ENCODE results near the gene MACF1.
"Not testable (repeated sequence)": the region's sequence is repeated elsewhere in the genome, so short reads cannot be mapped to it uniquely, and the experiment has no call there.

DNA sequence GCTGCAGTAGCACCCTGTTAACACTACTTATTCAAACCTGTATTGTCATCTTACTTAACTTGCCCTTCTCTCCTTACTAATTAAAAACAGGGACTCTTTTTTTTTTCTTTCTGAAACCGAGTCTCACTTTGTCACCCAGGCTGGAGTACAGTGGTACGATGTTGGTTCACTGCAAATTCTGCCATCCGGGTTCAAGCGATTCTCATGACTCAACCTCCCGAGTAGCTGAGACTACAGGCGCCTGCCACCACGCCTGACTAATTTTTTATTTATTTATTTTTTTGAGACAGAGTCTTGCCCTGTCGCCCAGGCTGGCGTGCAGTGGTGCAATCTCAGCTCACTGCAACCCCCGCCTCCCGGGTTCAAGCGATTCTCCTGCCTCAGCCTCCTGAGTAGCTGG is 3.9 kb downstream of the MACF1 start:
- TF ChIP-seq, protein P1, sequence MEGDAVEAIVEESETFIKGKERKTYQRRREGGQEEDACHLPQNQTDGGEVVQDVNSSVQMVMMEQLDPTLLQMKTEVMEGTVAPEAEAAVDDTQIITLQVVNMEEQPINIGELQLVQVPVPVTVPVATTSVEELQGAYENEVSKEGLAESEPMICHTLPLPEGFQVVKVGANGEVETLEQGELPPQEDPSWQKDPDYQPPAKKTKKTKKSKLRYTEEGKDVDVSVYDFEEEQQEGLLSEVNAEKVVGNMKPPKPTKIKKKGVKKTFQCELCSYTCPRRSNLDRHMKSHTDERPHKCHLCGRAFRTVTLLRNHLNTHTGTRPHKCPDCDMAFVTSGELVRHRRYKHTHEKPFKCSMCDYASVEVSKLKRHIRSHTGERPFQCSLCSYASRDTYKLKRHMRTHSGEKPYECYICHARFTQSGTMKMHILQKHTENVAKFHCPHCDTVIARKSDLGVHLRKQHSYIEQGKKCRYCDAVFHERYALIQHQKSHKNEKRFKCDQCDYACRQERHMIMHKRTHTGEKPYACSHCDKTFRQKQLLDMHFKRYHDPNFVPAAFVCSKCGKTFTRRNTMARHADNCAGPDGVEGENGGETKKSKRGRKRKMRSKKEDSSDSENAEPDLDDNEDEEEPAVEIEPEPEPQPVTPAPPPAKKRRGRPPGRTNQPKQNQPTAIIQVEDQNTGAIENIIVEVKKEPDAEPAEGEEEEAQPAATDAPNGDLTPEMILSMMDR (IDR thresholded peaks at IDR 0.05 in 8 of 11, conservative IDR thresholded peaks at IDR 0.05 in 3 of 11) = not testable (repeated sequence)
- not testable (repeated sequence) for TF ChIP-seq POLR2A (IDR thresholded peaks at IDR 0.05)

Measured in spleen (tissue), 7 donors.